ENCODE results near the gene LAGE3.

Gene LAGE3, protein sequence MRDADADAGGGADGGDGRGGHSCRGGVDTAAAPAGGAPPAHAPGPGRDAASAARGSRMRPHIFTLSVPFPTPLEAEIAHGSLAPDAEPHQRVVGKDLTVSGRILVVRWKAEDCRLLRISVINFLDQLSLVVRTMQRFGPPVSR

DNA sequence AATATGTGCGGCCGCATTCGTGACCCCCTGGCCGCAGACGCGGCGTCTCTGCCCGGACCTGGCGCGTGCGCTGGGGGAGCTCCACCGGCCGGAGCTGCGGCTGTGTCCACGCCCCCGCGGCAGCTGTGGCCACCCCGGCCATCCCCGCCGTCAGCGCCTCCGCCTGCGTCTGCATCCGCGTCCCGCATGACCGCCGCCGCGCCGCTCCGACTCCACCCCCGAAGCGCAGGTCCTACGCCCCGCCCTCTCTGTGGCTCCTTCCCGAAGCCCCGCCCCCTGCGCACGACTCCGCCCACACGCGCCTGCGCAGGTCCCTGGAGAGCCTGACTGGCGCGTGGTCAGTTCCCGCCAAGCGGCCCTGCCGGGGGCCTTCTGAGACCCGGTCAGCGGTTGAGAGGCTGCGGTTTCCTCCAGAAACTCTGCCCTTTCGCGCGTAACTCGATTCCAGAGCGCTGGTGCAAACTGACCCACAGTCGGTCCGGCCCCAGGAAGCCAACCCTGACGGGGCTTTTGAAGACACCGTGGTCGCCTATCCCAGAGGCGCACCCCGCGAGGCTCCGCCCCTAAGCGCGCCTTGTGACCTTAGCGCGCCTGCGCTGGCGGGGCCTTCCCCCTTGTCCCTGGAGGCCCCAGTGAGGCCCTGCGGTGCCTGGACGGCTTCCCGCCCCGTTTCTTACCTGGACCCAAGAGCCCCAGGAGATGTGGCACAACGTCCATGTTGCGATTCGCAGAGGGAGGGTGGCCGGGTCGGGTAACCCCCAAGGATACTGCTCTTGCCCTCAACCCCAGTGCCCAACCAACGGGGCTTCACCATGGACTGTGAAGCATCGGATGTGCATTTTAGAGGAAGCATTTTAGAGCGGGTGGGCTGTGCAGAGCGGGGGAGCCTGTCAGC is at the start of gene LAGE3:
TSS of gene LAGE3 (minus strand) at position 554 of the 895 bp plus-strand sequence. CDS start at position 188, 366 bp downstream.
- DNase-seq (ENCODE audit: low read depth in 1 of 2, low spot score in 1 of 2), result peak; percentile 85 to 86

DNA sequence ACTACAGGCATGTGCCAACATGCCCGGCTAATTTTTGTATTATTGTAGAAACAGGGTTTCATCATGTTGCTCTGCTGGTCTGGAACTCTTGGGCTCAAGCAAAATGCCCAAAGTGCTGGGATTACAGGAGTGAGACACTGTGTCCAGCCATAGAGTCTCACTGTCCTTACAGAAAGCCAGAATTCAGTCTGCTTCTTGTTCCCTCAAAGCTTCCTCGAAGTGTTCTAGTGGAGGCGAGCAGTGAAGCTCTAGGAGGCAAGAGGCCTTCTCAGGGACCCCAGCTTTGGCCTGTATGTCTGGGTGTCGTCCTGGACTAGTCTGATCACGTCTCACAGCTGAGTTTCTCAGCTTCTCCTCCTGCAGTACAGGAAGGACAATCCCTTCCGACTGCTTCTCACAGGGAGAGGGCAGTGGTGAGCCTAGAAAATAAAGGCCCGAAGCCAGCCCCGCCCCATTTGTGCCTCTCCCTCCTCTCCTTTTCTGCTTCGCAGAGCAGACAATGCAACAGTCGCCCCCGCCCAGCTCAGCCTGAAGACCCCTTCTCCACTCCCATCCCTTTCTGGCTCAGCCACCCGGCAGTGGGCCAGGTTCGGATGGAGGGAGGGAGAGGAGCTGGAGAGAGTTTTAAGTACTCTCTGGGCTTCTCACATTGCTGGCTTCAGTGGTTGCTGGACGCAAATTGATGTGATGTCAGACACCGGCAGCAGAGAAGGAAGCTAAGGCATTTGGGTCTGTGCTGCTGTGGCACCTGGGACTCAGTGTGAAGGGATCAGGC is 48.0 kb upstream of the LAGE3 start:
- peak; percentile 10 to 30 for DNase-seq (ENCODE audit: low read depth in 1 of 2, low spot score in 1 of 2)

DNA sequence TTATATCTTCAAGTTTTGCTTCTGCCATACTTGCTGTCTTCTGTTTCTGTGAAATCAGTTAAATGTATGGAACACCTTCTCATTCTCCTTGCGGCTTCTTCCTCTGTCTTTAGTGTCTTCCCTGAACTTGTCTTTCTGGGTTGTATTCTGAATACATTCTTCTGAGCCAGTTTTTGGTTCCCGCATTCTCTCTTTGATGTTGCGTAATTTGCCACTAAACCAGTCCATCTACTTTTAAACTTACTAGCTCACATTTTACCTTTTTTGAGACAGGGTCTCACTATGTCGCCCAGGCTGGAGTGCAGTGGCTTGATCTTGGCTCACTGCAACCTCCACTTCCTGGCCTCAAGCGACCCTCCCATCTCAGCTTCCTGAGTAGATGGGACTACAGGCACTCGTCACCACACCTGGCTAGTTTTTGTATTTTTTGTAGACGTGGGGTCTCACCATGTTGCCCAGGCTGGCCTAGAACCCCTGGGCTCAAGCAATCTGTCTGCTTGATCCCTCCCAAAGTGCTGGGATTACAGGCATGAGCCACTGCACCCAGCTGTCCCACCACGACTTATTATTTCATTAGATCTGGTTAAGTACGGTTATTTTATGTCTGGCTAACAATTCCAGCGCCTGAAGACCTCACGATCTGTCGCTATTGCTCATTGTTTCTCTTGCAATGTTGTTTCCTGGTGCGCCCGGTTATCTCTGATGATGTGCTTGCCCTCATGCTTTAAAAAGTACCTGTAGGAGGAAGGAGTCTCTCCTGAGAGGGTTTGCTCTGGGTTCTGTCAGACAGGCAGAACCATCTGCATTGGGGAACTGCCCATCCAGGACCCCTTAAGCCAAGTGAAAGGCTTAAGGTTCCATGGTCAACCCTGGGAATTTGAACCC is 46.8 kb upstream of the LAGE3 start:
- no peak for DNase-seq (ENCODE audit: low read depth in 1 of 2, low spot score in 1 of 2)

DNA sequence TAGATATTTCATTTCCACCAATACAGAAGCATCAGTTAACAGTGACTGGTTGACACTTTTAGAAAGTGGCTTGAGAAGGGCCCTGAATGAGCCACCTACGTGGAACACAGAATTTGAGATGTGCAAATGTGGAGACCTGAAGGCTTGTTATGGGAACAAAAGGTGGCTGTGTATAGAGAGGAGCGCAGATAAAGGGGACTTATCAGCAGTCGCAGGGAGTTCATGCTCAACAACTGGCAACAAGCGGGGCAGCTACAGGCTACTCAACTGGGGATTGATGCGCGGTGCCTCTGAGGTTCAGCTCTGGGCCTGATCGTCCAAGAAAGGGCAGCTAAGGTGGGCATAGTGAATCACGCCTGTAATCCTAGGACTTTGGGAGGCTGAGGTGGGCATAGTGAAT is 40.3 kb upstream of the LAGE3 start:
- no peak for DNase-seq (ENCODE audit: low read depth in 1 of 2, low spot score in 1 of 2)

DNA sequence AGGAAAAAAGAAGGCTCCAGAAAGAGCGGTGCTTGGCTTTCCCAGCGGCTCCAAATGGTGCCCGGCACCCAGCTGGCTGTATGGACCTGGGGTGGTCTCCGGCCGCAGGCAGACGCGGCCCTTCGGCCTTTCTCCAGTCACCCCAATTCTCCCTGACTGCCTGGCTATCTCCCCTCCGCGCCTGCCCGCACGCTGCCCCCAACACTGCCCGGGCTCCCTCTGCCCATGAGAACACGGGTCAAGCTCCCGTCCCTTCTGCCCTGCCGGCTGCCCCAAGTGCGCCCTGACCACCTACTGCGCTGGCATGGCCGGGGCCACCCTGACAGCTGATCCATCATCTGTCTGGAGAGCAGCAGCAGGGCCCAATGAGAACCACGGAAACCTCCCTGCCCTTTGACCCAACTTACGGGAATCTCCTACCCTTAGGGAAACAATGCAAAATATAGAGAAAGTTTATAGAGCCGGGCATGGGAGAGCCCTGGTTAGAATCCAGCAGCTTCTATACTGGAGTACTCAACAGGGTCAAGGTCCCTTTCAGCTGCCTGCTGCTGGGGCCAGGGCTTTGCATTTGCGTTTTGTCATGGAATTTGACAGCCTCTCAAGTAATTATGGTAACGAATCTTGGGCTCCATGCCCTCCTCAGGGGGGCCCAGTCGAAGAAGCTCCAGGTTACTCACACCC is 38.2 kb upstream of the LAGE3 start:
- no peak for DNase-seq (ENCODE audit: low read depth in 1 of 2, low spot score in 1 of 2)

DNA sequence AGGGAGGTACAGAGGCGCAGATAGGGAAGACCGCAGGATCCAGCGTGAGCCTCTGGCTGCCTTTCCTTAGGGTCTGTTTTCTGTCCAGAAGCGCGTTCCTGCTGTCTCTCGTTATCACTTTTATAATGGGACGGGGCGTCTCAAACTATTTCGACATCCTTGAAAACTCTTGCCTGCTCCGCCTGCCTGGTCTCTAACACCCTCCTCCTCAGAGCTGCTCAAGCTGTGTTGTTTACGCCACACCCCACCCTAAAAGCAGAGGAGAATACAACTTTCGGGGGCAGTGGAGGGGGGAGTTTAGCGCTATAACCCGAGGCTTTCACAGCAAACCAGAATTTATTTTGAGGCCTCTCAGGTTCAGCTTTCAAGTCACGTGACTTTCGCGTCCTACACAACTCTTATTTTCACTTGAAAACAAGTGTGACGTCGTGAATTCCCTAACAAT is 37.6 kb upstream of the LAGE3 start:
- no peak for DNase-seq (ENCODE audit: low read depth in 1 of 2, low spot score in 1 of 2)

DNA sequence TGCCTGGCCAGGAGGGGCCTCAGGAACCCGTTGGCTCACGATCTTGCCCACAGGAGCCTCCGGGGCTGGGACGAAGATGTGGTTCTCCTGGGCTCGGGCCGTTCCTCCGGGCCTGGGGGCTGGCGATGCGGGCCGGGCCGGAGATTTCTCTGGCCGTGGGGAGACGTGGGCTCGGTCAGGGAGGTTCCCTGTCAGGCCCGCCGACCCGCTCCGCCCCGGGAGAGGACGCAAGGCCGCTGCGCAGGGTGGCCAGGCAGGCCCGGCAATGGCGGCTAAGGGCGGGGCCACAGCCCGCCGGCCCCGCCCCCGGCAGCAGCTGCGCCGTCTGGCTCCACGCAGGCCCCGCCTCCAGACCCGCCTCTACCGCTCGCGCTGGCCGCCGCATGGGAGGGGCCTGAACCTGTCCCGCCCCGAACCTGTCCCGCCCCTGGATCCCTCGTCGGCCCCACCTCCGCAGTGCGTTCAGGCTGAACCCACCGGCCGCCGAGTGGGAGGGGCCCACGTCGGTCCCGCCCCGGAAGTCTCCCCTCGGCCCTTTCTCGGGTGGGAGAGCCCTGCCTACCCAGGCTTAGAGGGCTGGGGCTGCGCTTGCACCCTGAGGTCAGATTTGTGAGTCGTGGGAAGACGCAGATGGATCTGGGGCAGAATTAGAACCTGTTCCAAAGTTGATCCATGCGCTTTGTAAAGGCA is 37.0 kb upstream of the LAGE3 start, which contains the start of gene FAM3A:
TSS of gene FAM3A (minus strand) at position 267 of the 690 bp plus-strand sequence. CDS start 460 bp downstream, outside the sequence.
- peak; percentile 81 to 87 for DNase-seq (ENCODE audit: low read depth in 1 of 2, low spot score in 1 of 2)

DNA sequence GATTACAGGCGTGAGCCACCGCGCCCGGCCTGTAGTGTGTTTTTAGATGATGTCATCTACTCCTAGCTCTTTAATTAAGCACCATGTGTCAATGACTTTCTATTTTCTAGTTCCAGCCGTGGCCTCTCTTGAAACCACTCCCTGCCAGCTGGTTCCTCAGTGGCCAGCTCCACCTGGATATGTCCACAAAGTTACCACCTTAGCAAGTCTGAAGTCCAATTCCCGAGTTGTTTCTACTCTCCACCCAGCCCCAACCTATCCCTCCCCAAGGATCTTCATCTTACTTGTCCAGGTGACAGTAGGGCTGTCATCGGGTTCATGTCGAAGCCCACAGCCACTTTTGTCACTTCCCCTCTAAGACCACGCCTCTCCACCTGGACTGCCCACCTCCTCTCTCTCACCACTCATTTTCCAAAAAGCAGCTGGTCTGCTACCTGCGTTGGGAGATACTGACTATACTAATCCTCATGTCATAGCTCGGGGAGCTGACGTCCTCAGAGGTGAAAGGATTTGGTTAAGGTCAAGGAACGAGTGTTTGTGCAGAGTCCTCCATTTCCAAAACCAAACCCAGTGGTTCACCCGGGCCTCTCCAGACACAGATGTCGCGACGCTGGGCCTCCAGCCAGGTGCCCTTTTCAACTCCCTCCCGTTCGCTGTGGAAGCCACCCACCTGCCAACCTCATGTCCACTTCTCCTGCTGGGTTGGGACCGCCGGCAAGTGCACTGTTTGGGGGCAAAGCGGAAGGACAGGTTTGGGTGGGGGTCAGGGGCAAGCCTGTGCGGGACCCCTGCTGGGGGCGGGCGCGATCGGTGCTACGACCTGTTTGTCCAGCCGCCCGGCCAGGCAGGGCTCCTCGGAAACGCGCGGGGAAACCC is 36.2 kb upstream of the LAGE3 start:
- no peak for DNase-seq (ENCODE audit: low read depth in 1 of 2, low spot score in 1 of 2)

DNA sequence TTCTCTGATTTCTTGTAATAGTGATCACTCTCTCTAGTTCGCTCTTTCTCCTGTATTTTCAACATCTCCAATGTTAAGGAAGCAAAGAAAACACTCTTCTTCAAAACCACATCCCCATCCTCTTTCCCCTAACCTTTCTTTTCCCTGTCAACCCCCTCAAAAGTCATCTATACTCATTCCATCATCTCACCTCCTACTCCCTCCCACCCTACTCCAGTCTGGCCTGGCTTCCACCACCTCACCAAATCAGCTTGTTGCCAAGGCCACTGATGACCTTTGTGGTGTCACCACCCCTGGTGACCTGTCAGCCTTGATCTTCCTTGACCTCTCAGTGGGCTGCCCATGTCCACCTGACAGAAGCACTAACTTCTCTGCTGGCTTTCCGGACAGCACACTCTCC is 34.6 kb upstream of the LAGE3 start:
- no peak for DNase-seq (ENCODE audit: low read depth in 1 of 2, low spot score in 1 of 2)

DNA sequence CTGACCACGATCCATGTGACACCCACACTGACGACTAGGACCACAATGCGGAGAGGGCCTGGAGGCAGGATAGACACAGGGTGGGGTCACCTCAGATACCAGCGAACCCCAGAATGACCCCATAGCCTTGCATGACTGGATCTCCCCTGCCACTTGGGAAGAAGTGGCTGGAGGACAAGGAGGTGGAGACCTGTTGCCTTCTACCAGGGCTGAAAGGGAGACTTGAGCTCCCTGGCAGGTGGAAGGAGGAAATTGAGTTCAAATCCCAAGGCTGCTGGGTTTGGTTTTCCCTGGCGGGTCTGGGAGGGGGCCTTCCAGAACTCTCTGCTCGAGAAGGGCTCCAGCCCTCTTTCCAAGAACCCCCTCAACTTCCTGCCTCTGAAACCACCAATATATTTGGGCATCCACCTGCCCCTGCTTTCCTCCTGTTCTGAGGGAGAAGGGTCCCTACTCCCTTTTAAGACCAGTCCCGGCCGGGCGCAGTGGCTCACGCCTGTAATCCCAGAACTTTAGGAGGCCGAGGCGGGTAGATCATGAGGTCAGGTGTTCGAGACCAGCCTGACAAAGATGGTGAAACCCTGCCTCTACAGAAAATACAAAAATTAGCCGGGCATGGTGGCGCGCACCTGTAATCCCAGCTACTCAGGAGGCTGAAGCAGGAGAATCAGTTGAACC is 33.9 kb upstream of the LAGE3 start:
- no peak for DNase-seq (ENCODE audit: low read depth in 1 of 2, low spot score in 1 of 2)

DNA sequence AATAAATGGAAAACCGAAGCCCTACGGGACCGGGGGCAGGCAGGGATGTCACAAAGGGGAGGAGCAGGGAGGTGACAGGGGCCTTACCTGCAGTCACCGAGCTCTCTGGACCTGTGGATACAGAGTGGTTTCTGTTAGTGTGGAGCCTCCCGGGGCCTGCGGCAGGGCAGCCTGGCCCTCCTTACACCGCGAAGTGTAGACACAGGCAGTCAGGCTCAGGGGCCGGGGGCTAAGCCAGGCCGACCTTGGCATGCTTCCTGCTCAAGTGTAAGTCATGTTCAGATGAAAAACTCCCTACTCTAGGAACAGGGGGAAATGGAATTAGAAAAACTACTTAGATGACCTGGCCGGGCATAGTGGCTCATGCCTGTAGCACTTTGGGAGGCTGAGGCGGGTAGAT is 32.7 kb upstream of the LAGE3 start:
- DNase-seq (ENCODE audit: low read depth in 1 of 2, low spot score in 1 of 2), result no peak

DNA sequence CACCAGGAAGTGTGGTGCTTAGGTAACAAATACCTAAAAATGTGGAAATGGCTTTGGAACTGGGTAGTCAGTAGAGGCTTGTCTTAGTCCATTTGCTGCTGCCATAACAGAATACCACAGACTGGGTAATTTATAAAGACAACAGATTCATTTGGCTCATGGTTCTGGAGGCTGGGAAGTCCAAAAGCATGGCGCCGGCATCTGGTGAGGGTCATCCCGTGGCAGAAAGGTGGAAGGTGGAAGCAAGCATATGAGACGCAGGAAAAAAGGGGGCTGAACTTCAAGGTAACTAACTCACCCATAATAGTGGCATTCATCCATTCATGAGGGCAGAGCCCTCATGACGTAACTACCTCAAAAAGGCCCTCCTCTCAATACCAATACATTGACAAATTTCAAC is 30.4 kb upstream of the LAGE3 start:
- DNase-seq (ENCODE audit: low read depth in 1 of 2, low spot score in 1 of 2), result no peak

DNA sequence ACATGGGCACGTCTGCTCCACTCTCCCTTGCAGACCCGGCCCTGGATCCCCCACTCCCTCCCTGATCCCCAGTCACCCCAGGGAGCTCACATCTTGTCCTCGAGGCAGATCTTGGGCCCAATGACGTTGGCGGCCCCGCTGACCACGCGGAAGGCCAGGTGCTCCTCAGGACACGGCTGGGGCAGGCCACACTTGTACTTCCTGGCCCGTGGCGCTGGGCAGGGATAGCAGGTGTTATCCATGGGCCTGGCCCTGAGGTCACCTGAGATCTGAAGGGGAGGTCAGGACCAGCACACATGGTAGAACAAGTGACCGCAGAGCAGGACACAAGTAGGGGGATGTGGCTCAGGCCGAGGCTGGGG is 29.3 kb upstream of the LAGE3 start:
- no peak for DNase-seq (ENCODE audit: low read depth in 1 of 2, low spot score in 1 of 2)

DNA sequence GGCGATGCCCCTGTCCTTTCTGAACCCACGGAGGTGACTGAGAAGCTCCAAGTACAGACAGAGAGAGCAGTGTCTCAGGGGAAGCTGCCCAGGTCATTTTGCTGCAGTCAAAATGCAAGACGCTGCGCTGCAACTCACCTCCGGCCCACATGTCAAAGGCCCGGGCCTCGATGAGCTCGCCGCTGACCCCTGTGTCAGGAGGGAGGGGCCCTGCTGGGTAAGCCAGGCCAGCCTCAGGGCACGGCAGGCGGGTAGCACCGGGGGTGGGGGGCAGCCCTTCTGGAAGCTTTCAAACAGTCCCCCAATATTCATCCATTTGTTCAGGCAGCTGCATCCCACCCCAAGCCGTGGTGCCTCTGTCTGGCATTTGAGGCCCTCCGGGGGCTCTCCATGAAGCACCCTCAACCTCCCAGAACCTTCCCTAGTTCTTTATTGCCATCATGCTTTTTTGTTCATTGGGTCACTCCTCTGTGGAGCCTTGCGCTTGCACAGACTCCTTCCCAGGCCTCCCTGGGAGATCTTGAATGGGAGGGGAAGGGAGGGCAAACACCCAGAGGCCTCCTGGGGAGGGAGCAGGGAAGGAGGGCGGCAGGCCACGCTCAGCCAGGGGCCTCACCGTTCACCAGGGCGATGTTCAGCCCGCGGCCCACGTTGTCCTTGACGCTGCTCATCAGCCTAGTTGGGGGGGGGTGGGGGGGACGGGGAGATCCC is 28.7 kb upstream of the LAGE3 start:
- no peak for DNase-seq (ENCODE audit: low read depth in 1 of 2, low spot score in 1 of 2)

DNA sequence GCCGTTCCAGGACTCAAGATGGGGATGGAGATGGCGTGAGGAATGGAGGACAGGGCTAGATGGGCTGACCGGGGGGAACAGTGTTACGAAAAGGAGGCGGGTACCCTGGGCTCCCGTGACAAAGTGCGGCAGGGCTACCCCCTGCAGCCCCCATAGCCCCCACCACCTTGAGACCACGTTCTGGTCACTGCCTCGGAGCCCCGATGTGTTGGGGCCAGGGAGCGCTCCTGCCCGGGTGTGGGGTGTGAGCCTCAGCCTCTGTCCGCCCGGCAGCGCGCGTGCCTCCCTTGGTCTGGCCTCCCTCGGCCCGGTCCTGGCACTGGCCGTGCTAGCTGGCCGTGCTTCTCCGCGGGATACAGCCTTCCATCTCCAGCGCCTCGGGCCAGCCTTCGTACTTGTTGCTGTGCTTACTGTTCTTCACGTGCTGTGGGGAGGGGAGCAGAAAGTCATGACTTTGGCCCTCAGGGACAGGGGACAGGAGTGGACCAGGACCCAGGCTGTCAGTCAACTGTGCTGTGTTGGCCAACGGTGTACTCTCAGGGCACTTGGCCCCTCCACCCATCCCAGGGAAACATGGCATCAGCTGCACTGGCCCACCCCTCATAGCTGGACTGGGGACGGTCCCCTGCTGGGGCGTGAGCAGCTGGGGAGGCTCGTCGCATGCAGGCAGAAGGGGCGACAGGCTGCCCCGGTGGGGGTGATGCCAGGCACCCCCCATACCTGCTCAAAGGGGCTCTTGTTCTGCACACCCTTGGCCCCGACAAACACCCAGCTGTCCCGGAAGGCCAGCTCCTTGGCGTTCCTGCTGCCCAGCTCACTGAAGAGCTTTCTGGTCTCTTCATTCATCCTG is 27.6 kb upstream of the LAGE3 start:
- no peak for DNase-seq (ENCODE audit: low read depth in 1 of 2, low spot score in 1 of 2)

DNA sequence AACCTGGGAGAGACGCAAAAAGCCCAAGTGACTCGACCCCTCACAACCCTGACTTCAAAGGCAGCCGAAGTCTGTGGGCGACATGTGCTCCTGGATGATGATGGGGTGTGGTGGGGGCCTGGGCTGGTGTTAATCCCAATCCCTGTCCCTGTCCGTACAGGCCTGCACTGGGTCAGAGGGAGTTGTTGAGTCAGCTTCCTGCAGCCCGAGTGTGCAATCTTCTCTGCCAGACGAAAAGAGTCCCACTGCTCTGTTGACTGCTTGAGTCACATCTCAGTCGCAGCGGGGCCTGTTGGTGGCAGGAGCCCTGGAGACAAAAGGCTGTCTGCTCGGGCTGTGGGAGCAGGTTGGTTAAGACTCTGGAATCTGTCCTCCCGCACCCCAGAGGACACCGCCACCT is 26.7 kb upstream of the LAGE3 start:
- no peak for DNase-seq (ENCODE audit: low read depth in 1 of 2, low spot score in 1 of 2)

DNA sequence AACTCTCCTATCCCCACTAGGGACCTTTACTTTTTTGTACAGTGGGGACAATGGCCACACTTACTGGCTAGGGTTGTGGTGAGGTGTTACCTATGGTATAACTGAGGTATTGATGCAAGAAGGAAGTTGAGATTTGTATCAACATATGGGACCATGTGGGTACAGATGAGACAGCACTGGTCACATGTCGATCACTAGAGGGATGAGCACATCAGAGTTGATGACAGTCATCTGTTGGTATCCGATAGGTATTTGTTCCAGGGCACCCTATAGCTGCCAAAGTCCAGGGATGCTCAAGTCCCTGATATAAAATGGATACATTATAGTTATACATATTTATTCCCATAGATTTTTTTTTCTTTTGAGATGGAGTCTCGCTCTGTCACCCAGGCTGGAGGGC is 23.9 kb upstream of the LAGE3 start:
- no peak for DNase-seq (ENCODE audit: low read depth in 1 of 2, low spot score in 1 of 2)
